Astrocyte of the cerebellum (primary cell): Measurements from ENCODE around the gene ADAMTS2.

ENCODE experiments used
- DNase-seq: peaks from one replicate; pipeline ENCODE4 v3.0.0-alpha.2; 2011; ENCODE audit warnings: low read depth
- H3K4me3 ChIP-seq: 2 replicates; pipeline ENCODE4 v1.5.1; 2011; ENCODE audit warnings: mild to moderate bottlenecking, low read depth, low read length, moderate library complexity
- CTCF ChIP-seq: IDR thresholded peaks from 2 replicates; pipeline ENCODE4 v1.5.1; 2012; ENCODE audit warnings: low read length, low read depth, moderate library complexity, mild to moderate bottlenecking; ENCODE audit errors: missing control alignments
- in situ Hi-C: cut with HindIII; loops from 2 replicates; pipeline ENCODE4 v1.10.0; 2017; ENCODE audit warnings: low sequenced_read_pairs

Gene ADAMTS2

GRCh38 chr5:179203248-179203647 lies 142.0 kb downstream of the ADAMTS2 start:
- no peak for DNase-seq
- in situ Hi-C loops = no loop called here
- no peak overlapping the region for H3K4me3 ChIP-seq
- no peak for TF ChIP-seq CTCF

GRCh38 chr5:179201986-179202385 lies 143.3 kb downstream of the ADAMTS2 start:
- no peak overlapping the region for H3K4me3 ChIP-seq
- no peak for TF ChIP-seq CTCF
- in situ Hi-C loops = no loop called here
- DNase-seq = no peak

GRCh38 chr5:179199246-179199645 lies 146.0 kb downstream of the ADAMTS2 start:
- DNase-seq = no peak
- no peak for TF ChIP-seq CTCF
- in situ Hi-C loops = no loop called here
- no peak overlapping the region for H3K4me3 ChIP-seq

- no peak for DNase-seq
- no peak overlapping the region for H3K4me3 ChIP-seq
- in situ Hi-C loops = no loop called here
- TF ChIP-seq CTCF = no peak
Observed at GRCh38 chr5:179198825-179199224, 146.4 kb downstream of the ADAMTS2 start.

- TF ChIP-seq CTCF = no peak
- no peak overlapping the region for H3K4me3 ChIP-seq
- no peak for DNase-seq
- in situ Hi-C loops = no loop called here
Observed at GRCh38 chr5:179196405-179197079, 148.7 kb downstream of the ADAMTS2 start.

- H3K4me3 ChIP-seq = no peak overlapping the region
- TF ChIP-seq CTCF = no peak
- no peak for DNase-seq
- in situ Hi-C loops = no loop called here
Observed at GRCh38 chr5:179195561-179196404, 149.5 kb downstream of the ADAMTS2 start.
